HepG2 (cell line): ENCODE results near the gene HIVEP2. TPM values are rescaled to one million over a fixed set of nuclear protein-coding genes. Genes with fewer than 3 reads are reported as not detected.

Experiments
- HIVEP1 ChIP-seq: sonication (generic); formaldehyde crosslinking; IDR thresholded peaks from 2 replicates; pipeline ENCODE4 v1.4.0; 2020; ENCODE audit warnings: mild to moderate bottlenecking, missing genetic modification reagents
- ZNF274 ChIP-seq: sonication (generic); formaldehyde crosslinking; IDR thresholded peaks from 2 replicates; pipeline ENCODE4 v1.5.1; 2020; ENCODE audit warnings: mild to moderate bottlenecking, missing genetic modification reagents
- ZNF562 ChIP-seq: sonication (generic); formaldehyde crosslinking; IDR thresholded peaks from 2 replicates; pipeline ENCODE4 v1.8.0; 2022; ENCODE audit warnings: missing genetic modification reagents, borderline replicate concordance
- ZNF83 ChIP-seq: sonication (generic); formaldehyde crosslinking; IDR thresholded peaks from 2 replicates; pipeline ENCODE4 v1.4.0; 2020; ENCODE audit warnings: missing genetic modification reagents, mild to moderate bottlenecking, borderline replicate concordance
- polyA plus RNA-seq, 8 experiments: library from polyadenylated mRNA; depleted of rRNA in 3 of 8; stranded (reverse) in 7 of 8; unstranded in 1 of 8; fragments of >200 nt; fragmentation: Illumina TruSeq in 4 of 8; extraction: Trizol in 4 of 8; gene quantifications; 2 replicates each; pipeline versions ENCODE4 v1.2.1 to v1.2.3, GENCODE V29; 2011 to 2016; ENCODE audit warnings: low read depth in 4 of 8, missing spikeins in 1 of 8, mixed read lengths in 1 of 8; ENCODE audit not compliant: insufficient read depth in 1 of 8
- total RNA-seq, 5 experiments: library from RNA; depleted of rRNA; stranded (reverse); fragments of >200 nt; fragmentation: Illumina TruSeq; extraction: Trizol; gene quantifications; 2 replicates each; pipeline ENCODE4 v1.2.3, GENCODE V29; 2016; ENCODE audit warnings: low read depth in 1 of 5
- TF ChIP-seq, protein P1 (sequence below): sonication (generic); formaldehyde crosslinking; IDR thresholded peaks from 2 replicates; pipeline ENCODE4 v1.4.0; 2020; ENCODE audit warnings: low read depth, mild to moderate bottlenecking, missing genetic modification reagents
- TF ChIP-seq, protein P2 (sequence below): sonication (generic); formaldehyde crosslinking; IDR thresholded peaks from 2 replicates; pipeline ENCODE4 v1.8.0; 2022; ENCODE audit warnings: missing genetic modification reagents, mild to moderate bottlenecking, moderate library complexity, borderline replicate concordance
- TF ChIP-seq, protein P3 (sequence below): sonication (generic); formaldehyde crosslinking; IDR thresholded peaks from 2 replicates; pipeline ENCODE4 v1.4.0; 2020; ENCODE audit warnings: missing genetic modification reagents
- TF ChIP-seq, protein P4 (sequence below): IDR thresholded peaks from 2 replicates; pipeline ENCODE4 v1.6.1; 2016; ENCODE audit warnings: low read depth, missing genetic modification reagents, missing compliant biosample characterization
- TF ChIP-seq, protein P5 (sequence below): sonication (generic); formaldehyde crosslinking; IDR thresholded peaks from 2 replicates; pipeline ENCODE4 v1.8.0; 2023; ENCODE audit warnings: mild to moderate bottlenecking, missing genetic modification reagents

The HIVEP2 gene
- total and polyA plus RNA-seq, 2 of the 13 experiments (the other 11 are each of a cell fraction or from before 2014, with no cell fraction given): 3.4 to 12.9 TPM

GRCh38 chr6:142946924-142947713 is 2.1 kb upstream of the HIVEP2 start (continued):
- TF ChIP-seq ZNF83 (CRISPR knock-in tag) (no peak; the same call in 1 of the 2 replicates), ZNF562 (CRISPR knock-in tag) (no peak), HIVEP1 (CRISPR knock-in tag) (peak; percentile 99), ZNF274 (CRISPR knock-in tag) (no peak; the same call in none of the 2 replicates)
- TF ChIP-seq, protein P1, sequence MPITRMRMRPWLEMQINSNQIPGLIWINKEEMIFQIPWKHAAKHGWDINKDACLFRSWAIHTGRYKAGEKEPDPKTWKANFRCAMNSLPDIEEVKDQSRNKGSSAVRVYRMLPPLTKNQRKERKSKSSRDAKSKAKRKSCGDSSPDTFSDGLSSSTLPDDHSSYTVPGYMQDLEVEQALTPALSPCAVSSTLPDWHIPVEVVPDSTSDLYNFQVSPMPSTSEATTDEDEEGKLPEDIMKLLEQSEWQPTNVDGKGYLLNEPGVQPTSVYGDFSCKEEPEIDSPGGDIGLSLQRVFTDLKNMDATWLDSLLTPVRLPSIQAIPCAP: no peak
- TF ChIP-seq, protein P2, sequence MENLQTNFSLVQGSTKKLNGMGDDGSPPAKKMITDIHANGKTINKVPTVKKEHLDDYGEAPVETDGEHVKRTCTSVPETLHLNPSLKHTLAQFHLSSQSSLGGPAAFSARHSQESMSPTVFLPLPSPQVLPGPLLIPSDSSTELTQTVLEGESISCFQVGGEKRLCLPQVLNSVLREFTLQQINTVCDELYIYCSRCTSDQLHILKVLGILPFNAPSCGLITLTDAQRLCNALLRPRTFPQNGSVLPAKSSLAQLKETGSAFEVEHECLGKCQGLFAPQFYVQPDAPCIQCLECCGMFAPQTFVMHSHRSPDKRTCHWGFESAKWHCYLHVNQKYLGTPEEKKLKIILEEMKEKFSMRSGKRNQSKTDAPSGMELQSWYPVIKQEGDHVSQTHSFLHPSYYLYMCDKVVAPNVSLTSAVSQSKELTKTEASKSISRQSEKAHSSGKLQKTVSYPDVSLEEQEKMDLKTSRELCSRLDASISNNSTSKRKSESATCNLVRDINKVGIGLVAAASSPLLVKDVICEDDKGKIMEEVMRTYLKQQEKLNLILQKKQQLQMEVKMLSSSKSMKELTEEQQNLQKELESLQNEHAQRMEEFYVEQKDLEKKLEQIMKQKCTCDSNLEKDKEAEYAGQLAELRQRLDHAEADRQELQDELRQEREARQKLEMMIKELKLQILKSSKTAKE (CRISPR knock-in tag): peak; percentile 88
- TF ChIP-seq, protein P3, sequence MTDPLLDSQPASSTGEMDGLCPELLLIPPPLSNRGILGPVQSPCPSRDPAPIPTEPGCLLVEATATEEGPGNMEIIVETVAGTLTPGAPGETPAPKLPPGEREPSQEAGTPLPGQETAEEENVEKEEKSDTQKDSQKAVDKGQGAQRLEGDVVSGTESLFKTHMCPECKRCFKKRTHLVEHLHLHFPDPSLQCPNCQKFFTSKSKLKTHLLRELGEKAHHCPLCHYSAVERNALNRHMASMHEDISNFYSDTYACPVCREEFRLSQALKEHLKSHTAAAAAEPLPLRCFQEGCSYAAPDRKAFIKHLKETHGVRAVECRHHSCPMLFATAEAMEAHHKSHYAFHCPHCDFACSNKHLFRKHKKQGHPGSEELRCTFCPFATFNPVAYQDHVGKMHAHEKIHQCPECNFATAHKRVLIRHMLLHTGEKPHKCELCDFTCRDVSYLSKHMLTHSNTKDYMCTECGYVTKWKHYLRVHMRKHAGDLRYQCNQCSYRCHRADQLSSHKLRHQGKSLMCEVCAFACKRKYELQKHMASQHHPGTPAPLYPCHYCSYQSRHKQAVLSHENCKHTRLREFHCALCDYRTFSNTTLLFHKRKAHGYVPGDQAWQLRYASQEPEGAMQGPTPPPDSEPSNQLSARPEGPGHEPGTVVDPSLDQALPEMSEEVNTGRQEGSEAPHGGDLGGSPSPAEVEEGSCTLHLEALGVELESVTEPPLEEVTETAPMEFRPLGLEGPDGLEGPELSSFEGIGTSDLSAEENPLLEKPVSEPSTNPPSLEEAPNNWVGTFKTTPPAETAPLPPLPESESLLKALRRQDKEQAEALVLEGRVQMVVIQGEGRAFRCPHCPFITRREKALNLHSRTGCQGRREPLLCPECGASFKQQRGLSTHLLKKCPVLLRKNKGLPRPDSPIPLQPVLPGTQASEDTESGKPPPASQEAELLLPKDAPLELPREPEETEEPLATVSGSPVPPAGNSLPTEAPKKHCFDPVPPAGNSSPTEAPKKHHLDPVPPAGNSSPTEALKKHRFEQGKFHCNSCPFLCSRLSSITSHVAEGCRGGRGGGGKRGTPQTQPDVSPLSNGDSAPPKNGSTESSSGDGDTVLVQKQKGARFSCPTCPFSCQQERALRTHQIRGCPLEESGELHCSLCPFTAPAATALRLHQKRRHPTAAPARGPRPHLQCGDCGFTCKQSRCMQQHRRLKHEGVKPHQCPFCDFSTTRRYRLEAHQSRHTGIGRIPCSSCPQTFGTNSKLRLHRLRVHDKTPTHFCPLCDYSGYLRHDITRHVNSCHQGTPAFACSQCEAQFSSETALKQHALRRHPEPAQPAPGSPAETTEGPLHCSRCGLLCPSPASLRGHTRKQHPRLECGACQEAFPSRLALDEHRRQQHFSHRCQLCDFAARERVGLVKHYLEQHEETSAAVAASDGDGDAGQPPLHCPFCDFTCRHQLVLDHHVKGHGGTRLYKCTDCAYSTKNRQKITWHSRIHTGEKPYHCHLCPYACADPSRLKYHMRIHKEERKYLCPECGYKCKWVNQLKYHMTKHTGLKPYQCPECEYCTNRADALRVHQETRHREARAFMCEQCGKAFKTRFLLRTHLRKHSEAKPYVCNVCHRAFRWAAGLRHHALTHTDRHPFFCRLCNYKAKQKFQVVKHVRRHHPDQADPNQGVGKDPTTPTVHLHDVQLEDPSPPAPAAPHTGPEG (CRISPR knock-in tag): no peak
- TF ChIP-seq, protein P4, sequence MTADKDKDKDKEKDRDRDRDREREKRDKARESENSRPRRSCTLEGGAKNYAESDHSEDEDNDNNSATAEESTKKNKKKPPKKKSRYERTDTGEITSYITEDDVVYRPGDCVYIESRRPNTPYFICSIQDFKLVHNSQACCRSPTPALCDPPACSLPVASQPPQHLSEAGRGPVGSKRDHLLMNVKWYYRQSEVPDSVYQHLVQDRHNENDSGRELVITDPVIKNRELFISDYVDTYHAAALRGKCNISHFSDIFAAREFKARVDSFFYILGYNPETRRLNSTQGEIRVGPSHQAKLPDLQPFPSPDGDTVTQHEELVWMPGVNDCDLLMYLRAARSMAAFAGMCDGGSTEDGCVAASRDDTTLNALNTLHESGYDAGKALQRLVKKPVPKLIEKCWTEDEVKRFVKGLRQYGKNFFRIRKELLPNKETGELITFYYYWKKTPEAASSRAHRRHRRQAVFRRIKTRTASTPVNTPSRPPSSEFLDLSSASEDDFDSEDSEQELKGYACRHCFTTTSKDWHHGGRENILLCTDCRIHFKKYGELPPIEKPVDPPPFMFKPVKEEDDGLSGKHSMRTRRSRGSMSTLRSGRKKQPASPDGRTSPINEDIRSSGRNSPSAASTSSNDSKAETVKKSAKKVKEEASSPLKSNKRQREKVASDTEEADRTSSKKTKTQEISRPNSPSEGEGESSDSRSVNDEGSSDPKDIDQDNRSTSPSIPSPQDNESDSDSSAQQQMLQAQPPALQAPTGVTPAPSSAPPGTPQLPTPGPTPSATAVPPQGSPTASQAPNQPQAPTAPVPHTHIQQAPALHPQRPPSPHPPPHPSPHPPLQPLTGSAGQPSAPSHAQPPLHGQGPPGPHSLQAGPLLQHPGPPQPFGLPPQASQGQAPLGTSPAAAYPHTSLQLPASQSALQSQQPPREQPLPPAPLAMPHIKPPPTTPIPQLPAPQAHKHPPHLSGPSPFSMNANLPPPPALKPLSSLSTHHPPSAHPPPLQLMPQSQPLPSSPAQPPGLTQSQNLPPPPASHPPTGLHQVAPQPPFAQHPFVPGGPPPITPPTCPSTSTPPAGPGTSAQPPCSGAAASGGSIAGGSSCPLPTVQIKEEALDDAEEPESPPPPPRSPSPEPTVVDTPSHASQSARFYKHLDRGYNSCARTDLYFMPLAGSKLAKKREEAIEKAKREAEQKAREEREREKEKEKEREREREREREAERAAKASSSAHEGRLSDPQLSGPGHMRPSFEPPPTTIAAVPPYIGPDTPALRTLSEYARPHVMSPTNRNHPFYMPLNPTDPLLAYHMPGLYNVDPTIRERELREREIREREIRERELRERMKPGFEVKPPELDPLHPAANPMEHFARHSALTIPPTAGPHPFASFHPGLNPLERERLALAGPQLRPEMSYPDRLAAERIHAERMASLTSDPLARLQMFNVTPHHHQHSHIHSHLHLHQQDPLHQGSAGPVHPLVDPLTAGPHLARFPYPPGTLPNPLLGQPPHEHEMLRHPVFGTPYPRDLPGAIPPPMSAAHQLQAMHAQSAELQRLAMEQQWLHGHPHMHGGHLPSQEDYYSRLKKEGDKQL (CRISPR knock-in tag): peak; percentile 58; the same call in 1 of the 2 replicates
- TF ChIP-seq, protein P5, sequence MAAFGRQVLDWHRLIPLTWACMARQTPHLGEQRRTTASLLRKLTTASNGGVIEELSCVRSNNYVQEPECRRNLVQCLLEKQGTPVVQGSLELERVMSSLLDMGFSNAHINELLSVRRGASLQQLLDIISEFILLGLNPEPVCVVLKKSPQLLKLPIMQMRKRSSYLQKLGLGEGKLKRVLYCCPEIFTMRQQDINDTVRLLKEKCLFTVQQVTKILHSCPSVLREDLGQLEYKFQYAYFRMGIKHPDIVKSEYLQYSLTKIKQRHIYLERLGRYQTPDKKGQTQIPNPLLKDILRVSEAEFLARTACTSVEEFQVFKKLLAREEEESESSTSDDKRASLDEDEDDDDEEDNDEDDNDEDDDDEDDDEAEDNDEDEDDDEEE: peak; percentile 4; the same call in 1 of the 2 replicates
